ENCODE results near the gene NACC2. TPM values are rescaled to one million over a fixed set of nuclear protein-coding genes. Genes with fewer than 3 reads are reported as not detected.
"Not testable (repeated sequence)": the region's sequence is repeated elsewhere in the genome, so short reads cannot be mapped to it uniquely, and the experiment has no call there.

The NACC2 gene
- polyA plus RNA-seq, 1 donor: 15.2 TPM

- no peak for DNase-seq (ENCODE audit: low read depth)
Observed at GRCh38 chr9:135979547-135980166, 115.4 kb downstream of the NACC2 start.

GRCh38 chr9:135978642-135979546 lies 116.2 kb downstream of the NACC2 start:
- DNase-seq (ENCODE audit: low read depth): no peak

- no peak for DNase-seq (ENCODE audit: low read depth)
Observed at GRCh38 chr9:135976944-135977343, 118.1 kb downstream of the NACC2 start.

- no peak for DNase-seq (ENCODE audit: low read depth)
Observed at GRCh38 chr9:135976531-135976930, 118.6 kb downstream of the NACC2 start.

GRCh38 chr9:135975834-135976233 lies 119.3 kb downstream of the NACC2 start:
- DNase-seq (ENCODE audit: low read depth): no peak

- no peak for DNase-seq (ENCODE audit: low read depth)
Observed at GRCh38 chr9:135974220-135974573, 120.9 kb downstream of the NACC2 start.

GRCh38 chr9:135973277-135974219 lies 121.5 kb downstream of the NACC2 start:
- DNase-seq (ENCODE audit: low read depth): no peak

GRCh38 chr9:135971892-135972291 lies 123.2 kb downstream of the NACC2 start:
- no peak for DNase-seq (ENCODE audit: low read depth)

- no peak for DNase-seq (ENCODE audit: low read depth)
Observed at GRCh38 chr9:135971111-135971766, 123.8 kb downstream of the NACC2 start.

- no peak for DNase-seq (ENCODE audit: low read depth)
Observed at GRCh38 chr9:135970128-135970815, 124.8 kb downstream of the NACC2 start.

GRCh38 chr9:135969064-135969683 lies 125.9 kb downstream of the NACC2 start:
- no peak for DNase-seq (ENCODE audit: low read depth)

- DNase-seq (ENCODE audit: low read depth): no peak
Observed at GRCh38 chr9:135968601-135969000, 126.5 kb downstream of the NACC2 start.

GRCh38 chr9:135968083-135968476 lies 127.0 kb downstream of the NACC2 start:
- DNase-seq (ENCODE audit: low read depth): no peak

- not testable (repeated sequence) for DNase-seq (ENCODE audit: low read depth)
Observed at GRCh38 chr9:135966916-135967260, 128.2 kb downstream of the NACC2 start.

GRCh38 chr9:135965124-135965756 lies 129.8 kb downstream of the NACC2 start:
- DNase-seq (ENCODE audit: low read depth): no peak

GRCh38 chr9:135963938-135964337 lies 131.2 kb downstream of the NACC2 start:
- no peak for DNase-seq (ENCODE audit: low read depth)

GRCh38 chr9:135963338-135963737 lies 131.8 kb downstream of the NACC2 start:
- DNase-seq (ENCODE audit: low read depth): no peak

GRCh38 chr9:135962696-135963307 lies 132.3 kb downstream of the NACC2 start:
- DNase-seq (ENCODE audit: low read depth): no peak

GRCh38 chr9:135961811-135962695 lies 133.0 kb downstream of the NACC2 start:
- DNase-seq (ENCODE audit: low read depth): no peak

All from forelimb muscle (tissue), 1 donor.